ENCODE results near the gene TMEM178B.

Gene TMEM178B

DNA sequence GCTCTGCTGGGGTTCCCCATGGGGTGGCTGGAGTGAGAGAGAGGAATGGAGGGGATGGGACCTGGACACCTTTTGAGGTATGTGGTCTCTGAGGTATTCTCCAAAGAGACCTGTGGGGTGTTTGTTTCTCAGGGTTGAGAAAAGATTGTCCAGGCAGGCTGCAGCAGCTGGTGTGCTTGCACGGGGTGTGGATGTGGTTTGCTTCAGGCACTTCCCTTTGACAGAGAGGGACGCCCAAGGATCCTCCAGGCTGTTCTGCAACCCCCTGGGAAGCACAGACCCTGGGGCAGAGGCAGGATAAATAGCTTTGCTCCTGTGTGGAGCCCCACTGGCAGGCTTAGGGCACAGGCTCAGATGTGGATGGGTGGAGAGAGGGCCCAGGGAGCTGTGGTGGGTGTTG lies 362.3 kb downstream of the TMEM178B start:
- TF ChIP-seq, protein P1, sequence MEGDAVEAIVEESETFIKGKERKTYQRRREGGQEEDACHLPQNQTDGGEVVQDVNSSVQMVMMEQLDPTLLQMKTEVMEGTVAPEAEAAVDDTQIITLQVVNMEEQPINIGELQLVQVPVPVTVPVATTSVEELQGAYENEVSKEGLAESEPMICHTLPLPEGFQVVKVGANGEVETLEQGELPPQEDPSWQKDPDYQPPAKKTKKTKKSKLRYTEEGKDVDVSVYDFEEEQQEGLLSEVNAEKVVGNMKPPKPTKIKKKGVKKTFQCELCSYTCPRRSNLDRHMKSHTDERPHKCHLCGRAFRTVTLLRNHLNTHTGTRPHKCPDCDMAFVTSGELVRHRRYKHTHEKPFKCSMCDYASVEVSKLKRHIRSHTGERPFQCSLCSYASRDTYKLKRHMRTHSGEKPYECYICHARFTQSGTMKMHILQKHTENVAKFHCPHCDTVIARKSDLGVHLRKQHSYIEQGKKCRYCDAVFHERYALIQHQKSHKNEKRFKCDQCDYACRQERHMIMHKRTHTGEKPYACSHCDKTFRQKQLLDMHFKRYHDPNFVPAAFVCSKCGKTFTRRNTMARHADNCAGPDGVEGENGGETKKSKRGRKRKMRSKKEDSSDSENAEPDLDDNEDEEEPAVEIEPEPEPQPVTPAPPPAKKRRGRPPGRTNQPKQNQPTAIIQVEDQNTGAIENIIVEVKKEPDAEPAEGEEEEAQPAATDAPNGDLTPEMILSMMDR (IDR thresholded peaks at IDR 0.05; ENCODE audit: insufficient read depth, low read depth, low read length, missing control alignments), result no peak
- no peak overlapping the region for H3K4me3 ChIP-seq (ENCODE audit: low read depth, low read length)
- no peak for DNase-seq (ENCODE audit: low read depth)

- no peak for DNase-seq (ENCODE audit: low read depth)
- no peak overlapping the region for H3K4me3 ChIP-seq (ENCODE audit: low read depth, low read length)
- TF ChIP-seq, protein P1 (IDR thresholded peaks at IDR 0.05; ENCODE audit: insufficient read depth, low read depth, low read length, missing control alignments), result no peak
These were observed 362.8 kb downstream of the TMEM178B start for GRCh38 chr7:141436575-141437075.

GRCh38 chr7:141439164-141439563 lies 365.3 kb downstream of the TMEM178B start:
- no peak for DNase-seq (ENCODE audit: low read depth)
- TF ChIP-seq, protein P1 (IDR thresholded peaks at IDR 0.05; ENCODE audit: insufficient read depth, low read depth, low read length, missing control alignments), result no peak
- no peak overlapping the region for H3K4me3 ChIP-seq (ENCODE audit: low read depth, low read length)

DNA sequence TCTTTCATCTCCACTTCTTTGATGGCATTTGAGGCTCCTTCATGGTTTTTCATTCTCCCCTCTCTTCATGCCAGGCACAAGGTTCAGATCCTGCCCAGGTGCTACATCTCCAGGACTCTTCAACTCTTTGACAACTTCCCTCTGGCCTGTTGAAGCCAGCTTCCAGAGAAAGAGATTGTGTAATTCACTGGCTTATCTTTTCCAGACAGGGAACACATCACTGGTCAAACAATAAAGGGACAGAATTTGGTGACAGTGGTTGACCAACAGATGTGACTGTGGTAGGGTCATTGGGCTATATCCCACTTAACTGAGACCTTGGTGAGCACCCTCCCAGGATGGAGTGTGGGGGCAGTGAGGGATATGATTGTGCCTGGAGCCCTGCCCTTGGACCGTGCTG lies 365.9 kb downstream of the TMEM178B start:
- no peak overlapping the region for H3K4me3 ChIP-seq (ENCODE audit: low read depth, low read length)
- TF ChIP-seq, protein P1 (IDR thresholded peaks at IDR 0.05; ENCODE audit: insufficient read depth, low read depth, low read length, missing control alignments), result no peak
- no peak for DNase-seq (ENCODE audit: low read depth)

DNA sequence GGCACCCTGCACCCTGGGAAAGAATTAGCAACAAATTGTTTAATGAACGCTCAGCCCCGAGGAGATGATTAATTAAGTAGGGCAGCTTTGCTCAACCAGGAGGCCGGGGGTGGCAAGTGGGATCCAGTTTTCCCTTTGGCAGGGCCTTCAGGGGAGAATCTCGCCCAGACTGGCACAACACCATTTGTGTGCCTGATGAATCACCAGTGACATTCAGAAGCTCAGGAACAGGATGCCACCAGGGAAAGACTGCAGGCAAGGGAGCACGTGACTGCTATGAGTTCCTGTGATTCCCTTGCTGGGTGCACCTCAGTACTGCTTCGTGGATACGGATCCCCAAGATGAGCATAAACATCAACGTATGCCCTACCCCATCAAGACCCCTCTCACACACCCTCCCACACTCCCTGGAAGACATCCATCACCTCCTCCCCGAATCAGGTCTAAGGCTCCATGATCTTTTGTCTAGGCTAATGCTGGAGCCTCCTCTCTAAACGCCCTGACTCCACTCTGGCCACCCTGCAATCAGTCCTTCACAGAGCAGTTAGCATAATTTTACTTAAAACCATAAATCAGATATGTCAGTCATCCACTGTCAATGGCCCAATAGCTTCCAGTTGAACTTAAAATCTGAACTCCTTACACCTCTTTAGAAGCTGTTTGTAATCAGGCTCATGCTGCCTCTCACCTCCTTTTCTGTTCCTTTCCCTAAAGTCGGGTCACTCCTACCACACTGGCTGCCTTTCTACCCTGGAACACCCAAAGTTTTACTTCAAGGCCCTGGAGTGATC lies 368.2 kb downstream of the TMEM178B start:
- TF ChIP-seq, protein P1 (IDR thresholded peaks at IDR 0.05; ENCODE audit: insufficient read depth, low read depth, low read length, missing control alignments), result no peak
- H3K4me3 ChIP-seq (ENCODE audit: low read depth, low read length), result no peak overlapping the region
- DNase-seq (ENCODE audit: low read depth), result no peak

- no peak for DNase-seq (ENCODE audit: low read depth)
- no peak overlapping the region for H3K4me3 ChIP-seq (ENCODE audit: low read depth, low read length)
- TF ChIP-seq, protein P1 (IDR thresholded peaks at IDR 0.05; ENCODE audit: insufficient read depth, low read depth, low read length, missing control alignments), result no peak
These were observed 368.9 kb downstream of the TMEM178B start for GRCh38 chr7:141442781-141443180.

All from GM12865 (cell line).